ENCODE measurements around the gene OTOP1.
"Not testable (repeated sequence)": the region's sequence is repeated elsewhere in the genome, so short reads cannot be mapped to it uniquely, and the experiment has no call there.

The OTOP1 gene

DNA sequence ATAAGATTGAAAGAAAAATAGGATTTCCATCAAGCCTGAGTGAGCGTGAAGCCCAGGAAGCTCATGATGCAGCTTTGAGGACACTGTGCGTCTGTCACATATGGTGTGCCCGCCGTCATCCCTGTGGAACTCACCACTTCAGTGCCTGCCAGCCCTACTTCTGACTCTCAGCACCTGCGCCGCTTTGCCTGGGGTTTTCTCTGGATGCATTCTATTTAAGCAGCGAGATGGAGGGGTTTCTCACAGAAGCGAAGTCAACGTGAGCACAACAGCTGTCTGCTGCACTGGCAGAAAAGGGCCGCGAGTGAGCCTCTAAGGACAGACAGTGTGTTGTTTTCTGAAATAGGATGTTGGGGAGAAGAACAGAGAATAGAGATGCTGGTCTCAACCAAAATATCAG is 27.5 kb upstream of the OTOP1 start:
- TF ChIP-seq EZH2phosphoT487 (IDR thresholded peaks at IDR 0.05; ENCODE audit: low read length) (no peak), EZH2 (optimal IDR thresholded peaks at IDR 0.05; ENCODE audit: low read depth, low read length) (no peak)
- TF ChIP-seq, protein P1, sequence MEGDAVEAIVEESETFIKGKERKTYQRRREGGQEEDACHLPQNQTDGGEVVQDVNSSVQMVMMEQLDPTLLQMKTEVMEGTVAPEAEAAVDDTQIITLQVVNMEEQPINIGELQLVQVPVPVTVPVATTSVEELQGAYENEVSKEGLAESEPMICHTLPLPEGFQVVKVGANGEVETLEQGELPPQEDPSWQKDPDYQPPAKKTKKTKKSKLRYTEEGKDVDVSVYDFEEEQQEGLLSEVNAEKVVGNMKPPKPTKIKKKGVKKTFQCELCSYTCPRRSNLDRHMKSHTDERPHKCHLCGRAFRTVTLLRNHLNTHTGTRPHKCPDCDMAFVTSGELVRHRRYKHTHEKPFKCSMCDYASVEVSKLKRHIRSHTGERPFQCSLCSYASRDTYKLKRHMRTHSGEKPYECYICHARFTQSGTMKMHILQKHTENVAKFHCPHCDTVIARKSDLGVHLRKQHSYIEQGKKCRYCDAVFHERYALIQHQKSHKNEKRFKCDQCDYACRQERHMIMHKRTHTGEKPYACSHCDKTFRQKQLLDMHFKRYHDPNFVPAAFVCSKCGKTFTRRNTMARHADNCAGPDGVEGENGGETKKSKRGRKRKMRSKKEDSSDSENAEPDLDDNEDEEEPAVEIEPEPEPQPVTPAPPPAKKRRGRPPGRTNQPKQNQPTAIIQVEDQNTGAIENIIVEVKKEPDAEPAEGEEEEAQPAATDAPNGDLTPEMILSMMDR (IDR thresholded peaks at IDR 0.05; ENCODE audit: low read length): no peak
- Histone ChIP-seq H3K4me3 (ENCODE audit: low read length) (no peak overlapping the region), H4K20me1 (ENCODE audit: insufficient read depth, low read length) (no peaks in the 10 kb centered on the region), H3K9me2 (replicated peaks; ENCODE audit: insufficient read depth, low read length) (no peaks in the 10 kb centered on the region), H3K4me1 (ENCODE audit: low read length) (no peaks in the 10 kb centered on the region), H3K79me2 (ENCODE audit: low read length) (no peaks in the 10 kb centered on the region), H3K9ac (ENCODE audit: low read length) (no peak overlapping the region), H3F3A (ENCODE audit: insufficient read depth, low read length) (no peaks in the 10 kb centered on the region), H3K4me2 (ENCODE audit: low read depth, low read length) (no peak overlapping the region), H3K27me3 (replicated peaks; ENCODE audit: insufficient read depth, low read length) (peaks cover 14% of the 10 kb centered on the region), H3K9me3 (replicated peaks; ENCODE audit: insufficient read depth, low read length) (no peaks in the 10 kb centered on the region), H3K27ac (ENCODE audit: low read length) (no peak overlapping the region), H3K36me3 (replicated peaks; ENCODE audit: insufficient read depth, low read length) (no peaks in the 10 kb centered on the region), H2AFZ (ENCODE audit: low read length) (no peak overlapping the region)
- DNase-seq: no peak

DNA sequence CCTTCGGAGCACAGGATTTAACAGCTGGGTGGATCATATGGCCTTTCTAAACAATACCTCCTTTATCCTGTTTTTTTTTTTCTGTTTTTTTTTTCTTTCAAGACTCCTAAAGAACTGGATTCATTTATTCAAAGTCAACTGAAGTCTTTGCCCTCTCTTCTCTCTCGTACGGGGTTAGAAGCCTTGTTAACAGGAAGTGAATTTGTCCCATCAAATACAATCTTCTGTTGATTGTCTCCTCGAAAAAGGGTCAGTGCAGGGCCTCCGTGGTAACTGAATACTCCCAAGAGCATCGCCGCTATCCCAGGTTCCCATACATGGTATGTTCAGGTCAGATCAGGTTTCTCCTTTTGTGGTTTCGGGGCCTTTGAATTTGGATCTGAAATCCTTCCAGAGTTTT is 23.1 kb upstream of the OTOP1 start:
- TF ChIP-seq EZH2phosphoT487 (IDR thresholded peaks at IDR 0.05; ENCODE audit: low read length) (no peak), EZH2 (optimal IDR thresholded peaks at IDR 0.05; ENCODE audit: low read depth, low read length) (no peak)
- TF ChIP-seq, protein P1 (IDR thresholded peaks at IDR 0.05; ENCODE audit: low read length): no peak
- Histone ChIP-seq H2AFZ (ENCODE audit: low read length) (no peak overlapping the region), H4K20me1 (ENCODE audit: insufficient read depth, low read length) (no peaks in the 10 kb centered on the region), H3K9me2 (replicated peaks; ENCODE audit: insufficient read depth, low read length) (no peaks in the 10 kb centered on the region), H3K27ac (ENCODE audit: low read length) (no peak overlapping the region), H3F3A (ENCODE audit: insufficient read depth, low read length) (no peaks in the 10 kb centered on the region), H3K4me2 (ENCODE audit: low read depth, low read length) (no peak overlapping the region), H3K36me3 (replicated peaks; ENCODE audit: insufficient read depth, low read length) (no peaks in the 10 kb centered on the region), H3K4me3 (ENCODE audit: low read length) (no peak overlapping the region), H3K27me3 (replicated peaks; ENCODE audit: insufficient read depth, low read length) (peaks cover 14% of the 10 kb centered on the region), H3K9me3 (replicated peaks; ENCODE audit: insufficient read depth, low read length) (no peaks in the 10 kb centered on the region), H3K79me2 (ENCODE audit: low read length) (peaks cover 7% of the 10 kb centered on the region; the same call in 1 of the 2 replicates), H3K9ac (ENCODE audit: low read length) (no peak overlapping the region), H3K4me1 (ENCODE audit: low read length) (0 out of 2 replicates have a peak, but pooled peaks cover 4% of the 10 kb centered on the region)
- DNase-seq: no peak

DNA sequence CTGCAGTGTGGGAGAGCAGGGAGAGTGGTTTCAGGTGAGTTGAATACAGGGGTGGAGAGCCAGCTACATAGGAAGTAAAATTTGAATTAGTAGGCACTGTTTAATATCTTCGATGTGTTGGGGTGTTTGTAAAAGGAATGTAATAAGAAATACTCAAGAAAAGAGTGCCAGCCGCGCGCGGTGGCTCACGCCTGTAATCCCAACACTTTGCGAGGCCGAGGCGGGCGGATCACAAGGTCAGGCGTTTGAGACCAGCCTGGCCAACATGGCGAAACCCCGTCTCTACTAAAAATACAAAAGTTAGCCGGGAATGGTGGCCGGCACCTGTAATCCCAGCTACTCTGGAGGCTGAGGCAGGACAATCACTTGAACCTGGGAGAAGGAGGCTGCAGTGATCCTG is 22.6 kb upstream of the OTOP1 start:
- H3K79me2 ChIP-seq (ENCODE audit: low read length); H3K27ac ChIP-seq (ENCODE audit: low read length); H2AFZ ChIP-seq (ENCODE audit: low read length); H3K4me1 ChIP-seq (ENCODE audit: low read length); DNase-seq; H3K9ac ChIP-seq (ENCODE audit: low read length); H4K20me1 ChIP-seq (ENCODE audit: insufficient read depth, low read length); H3K4me2 ChIP-seq (ENCODE audit: low read depth, low read length); H3K4me3 ChIP-seq (ENCODE audit: low read length); H3F3A ChIP-seq (ENCODE audit: insufficient read depth, low read length); H3K36me3 ChIP-seq (replicated peaks; ENCODE audit: insufficient read depth, low read length); H3K9me3 ChIP-seq (replicated peaks; ENCODE audit: insufficient read depth, low read length); H3K9me2 ChIP-seq (replicated peaks; ENCODE audit: insufficient read depth, low read length): not testable (repeated sequence)
- H3K27me3 ChIP-seq (replicated peaks; ENCODE audit: insufficient read depth, low read length): peaks cover 14% of the 10 kb centered on the region

DNA sequence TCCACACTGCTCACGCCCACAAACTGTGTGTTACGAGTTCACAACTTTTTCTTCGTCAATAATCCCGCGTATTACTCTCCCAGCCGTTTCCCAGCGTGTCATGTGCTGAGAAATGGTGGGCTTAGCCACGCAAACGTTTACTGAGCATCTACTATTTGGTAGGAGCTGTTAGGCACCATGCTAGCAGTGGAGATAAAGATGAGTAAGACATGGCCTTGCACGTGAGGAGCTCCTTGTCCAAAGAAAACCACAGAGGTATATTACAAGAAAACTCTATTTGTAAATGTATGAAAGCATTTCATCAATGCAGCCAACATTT is 22.1 kb upstream of the OTOP1 start:
- no peak for DNase-seq
- H3K9me2 ChIP-seq (replicated peaks; ENCODE audit: insufficient read depth, low read length): no peaks in the 10 kb centered on the region
- peaks cover 7% of the 10 kb centered on the region; the same call in 1 of the 2 replicates for H3K79me2 ChIP-seq (ENCODE audit: low read length)
- no peaks in the 10 kb centered on the region for H3K9me3 ChIP-seq (replicated peaks; ENCODE audit: insufficient read depth, low read length)
- peak overlapping the region; percentile 75; the same call in 1 of the 2 replicates for H3K27ac ChIP-seq (ENCODE audit: low read length)
- H3K27me3 ChIP-seq (replicated peaks; ENCODE audit: insufficient read depth, low read length): peaks cover 14% of the 10 kb centered on the region
- peak overlapping the region; percentile 79 for H3K9ac ChIP-seq (ENCODE audit: low read length)
- peak overlapping the region; percentile 98 for H2AFZ ChIP-seq (ENCODE audit: low read length)
- no peaks in the 10 kb centered on the region for H4K20me1 ChIP-seq (ENCODE audit: insufficient read depth, low read length)
- no peaks in the 10 kb centered on the region for H3K36me3 ChIP-seq (replicated peaks; ENCODE audit: insufficient read depth, low read length)
- peak overlapping the region; percentile 97 for H3K4me2 ChIP-seq (ENCODE audit: low read depth, low read length)
- H3F3A ChIP-seq (ENCODE audit: insufficient read depth, low read length): no peaks in the 10 kb centered on the region
- TF ChIP-seq EZH2 (optimal IDR thresholded peaks at IDR 0.05; ENCODE audit: low read depth, low read length) (no peak), EZH2phosphoT487 (IDR thresholded peaks at IDR 0.05; ENCODE audit: low read length) (no peak)
- TF ChIP-seq, protein P1 (IDR thresholded peaks at IDR 0.05; ENCODE audit: low read length): no peak
- peak overlapping the region; percentile 81 for H3K4me3 ChIP-seq (ENCODE audit: low read length)
- 0 out of 2 replicates have a peak, but pooled peaks cover 4% of the 10 kb centered on the region for H3K4me1 ChIP-seq (ENCODE audit: low read length)

Measured in MM.1S (cell line).